AG04450 (cell line): ENCODE results near the gene NSRP1. TPM values are rescaled to one million over a fixed set of nuclear protein-coding genes. Genes with fewer than 3 reads are reported as not detected.

Experiments used
- CTCF ChIA-PET: fragments of 300-600, 350-600 bp; formaldehyde crosslinking; extraction: SDS; loops from one replicate; lab custom pipeline; 2022; ENCODE audit warnings: antibody characterized with exemption, inconsistent platforms; lab: Charles Lee
- POLR2A ChIA-PET: fragments of 350-600 bp; formaldehyde crosslinking; extraction: SDS; loops from one replicate; lab custom pipeline; 2021; ENCODE audit warnings: antibody characterized with exemption, inconsistent platforms; lab: Yijun Ruan, JAX
- DNase-seq: peaks from one replicate; pipeline ENCODE4 v3.0.0-alpha.2; 2011; ENCODE audit warnings: low read depth, low spot score
- H3K27ac ChIP-seq: one replicate; pipeline ENCODE4 v1.5.1; 2012; ENCODE audit warnings: low read depth, low read length, control low read depth
- H3K27me3 ChIP-seq: one replicate; pipeline ENCODE4 v1.6.0; 2012; ENCODE audit warnings: low read length; ENCODE audit not compliant: control insufficient read depth, insufficient read depth
- H3K4me3 ChIP-seq: 2 replicates; pipeline ENCODE4 v1.5.1; 2011; ENCODE audit warnings: mild to moderate bottlenecking, low read depth, low read length, control low read depth
- H3K9me3 ChIP-seq: 2 replicates; pipeline ENCODE4 v1.5.1; 2012; ENCODE audit warnings: low read length; ENCODE audit not compliant: control insufficient read depth, insufficient read depth
- CTCF ChIP-seq: IDR thresholded peaks from 2 replicates; pipeline ENCODE4 v1.5.1; 2011; ENCODE audit warnings: low read depth, low read length, control low read depth, inconsistent platforms
- polyA plus RNA-seq: library from polyadenylated mRNA; depleted of rRNA; stranded (reverse); fragments of >200 nt; gene quantifications from 2 replicates; pipeline ENCODE4 v1.2.3, GENCODE V29; 2011; rRNA removed
- small RNA-seq: library from RNA; depleted of rRNA; stranded (forward); fragments of <200 nt; gene quantifications from one replicate; pipeline ENCODE3, GENCODE V24; 2012; ENCODE audit warnings: low read depth; ENCODE audit not compliant: insufficient read length

NSRP1 gene
- polyA plus RNA-seq, 1 experiment, result 18.6 TPM

- DNase-seq, result no peak
- ChIA-PET POLR2A (no interaction called here), CTCF (interaction anchor here (0.7 to 3.2 kb wide), 4 partner anchors 10 to 130 kb away, joined by 3 to 15 read pairs (median 10); no protein-coding TSS in a partner anchor)
- peaks cover 73% of the 10 kb centered on the region for H3K27me3 ChIP-seq
- no peak within 1 kb of the TSS for H3K27ac ChIP-seq
- TF ChIP-seq CTCF, result no peak
- H3K4me3 ChIP-seq, result peak within 1 kb of the TSS; percentile 56
- H3K9me3 ChIP-seq, result peaks cover 8% of the 10 kb centered on the region
These were observed 119.0 kb downstream of the NSRP1 start, which contains the start of gene SLC6A4 for GRCh38 chr17:30235386-30236296. Gene SLC6A4, minus strand, starts transcription at chr17:30235697. Its CDS starts 13,739 bp downstream, at chr17:30221958.

Small RNA genes lying within 50 kb of the gene (small RNA-seq; reads per million reads assigned to genes)
- gene AC104984.5, result not detected

Other genes starting within 250 kb of the NSRP1 start
- gene SSH2, start 186.6 kb upstream of the NSRP1 start, polyA plus RNA-seq, result 20.9 and 24.1 TPM in 2 replicates
- 0.07 and 0.24 TPM in 2 replicates for gene EFCAB5, start 175.2 kb upstream of the NSRP1 start, polyA plus RNA-seq
- 0.02 TPM in 1 of 2 replicates, not detected in the other for gene SLC6A4, start 118.9 kb downstream of the NSRP1 start, polyA plus RNA-seq
- gene BLMH, start 175.1 kb downstream of the NSRP1 start, polyA plus RNA-seq, result 19.4 and 20.3 TPM in 2 replicates
- gene TMIGD1, start 217.2 kb downstream of the NSRP1 start, polyA plus RNA-seq, result not detected in 2 replicates